Activated T-cell treated with anti-CD3 and anti-CD28 coated beads, Interleukin-2, amount 50 U/mL, for 1 hour (primary cell): ENCODE measurements around the gene RBFOX2.
"Not testable (repeated sequence)": the region's sequence is repeated elsewhere in the genome, so short reads cannot be mapped to it uniquely, and the experiment has no call there.

Experiments used
- DNase-seq: peaks from one replicate; pipeline ENCODE4 v3.0.0-alpha.2; 2020

Gene RBFOX2

DNA sequence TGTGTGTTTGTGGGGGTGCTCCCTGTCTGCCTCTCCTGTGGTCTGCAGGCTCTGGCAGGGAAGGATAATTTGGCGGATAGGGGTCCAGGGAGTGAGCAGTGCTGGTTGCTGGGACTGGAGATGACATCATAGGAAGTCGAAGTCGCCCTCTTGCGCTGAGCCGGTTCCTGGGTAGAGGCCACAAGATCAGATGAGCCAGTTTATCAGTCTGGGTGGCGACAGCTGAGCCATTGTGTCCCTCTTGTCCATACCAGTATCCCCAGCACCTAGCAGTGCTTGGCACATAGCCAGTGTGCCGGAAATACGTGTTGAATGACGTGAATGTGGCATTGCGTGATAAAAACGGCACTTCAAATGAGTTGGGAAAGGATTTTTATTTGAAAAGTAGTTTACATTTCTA, 301.2 kb downstream of the RBFOX2 start:
- no peak for DNase-seq

DNA sequence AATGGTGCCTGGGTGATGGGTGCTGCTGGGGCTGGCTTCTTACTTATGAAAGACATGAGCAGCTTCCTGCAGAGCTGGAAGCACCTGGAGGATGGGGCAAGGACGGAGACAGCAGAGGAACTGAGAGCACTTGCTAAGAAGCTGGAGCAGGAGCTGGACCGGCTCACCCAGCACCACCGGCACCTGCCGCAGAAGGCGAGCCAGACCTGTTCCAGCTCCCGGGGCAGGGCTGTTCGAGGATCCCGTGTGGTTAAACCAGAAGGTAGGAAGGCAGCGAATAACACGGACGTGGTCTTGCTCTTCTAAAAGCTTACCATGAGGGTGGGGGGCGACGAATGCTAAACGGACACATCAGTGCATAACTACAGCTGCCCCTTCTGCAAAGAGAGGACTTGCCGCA, 301.7 kb downstream of the RBFOX2 start:
- no peak for DNase-seq

DNA sequence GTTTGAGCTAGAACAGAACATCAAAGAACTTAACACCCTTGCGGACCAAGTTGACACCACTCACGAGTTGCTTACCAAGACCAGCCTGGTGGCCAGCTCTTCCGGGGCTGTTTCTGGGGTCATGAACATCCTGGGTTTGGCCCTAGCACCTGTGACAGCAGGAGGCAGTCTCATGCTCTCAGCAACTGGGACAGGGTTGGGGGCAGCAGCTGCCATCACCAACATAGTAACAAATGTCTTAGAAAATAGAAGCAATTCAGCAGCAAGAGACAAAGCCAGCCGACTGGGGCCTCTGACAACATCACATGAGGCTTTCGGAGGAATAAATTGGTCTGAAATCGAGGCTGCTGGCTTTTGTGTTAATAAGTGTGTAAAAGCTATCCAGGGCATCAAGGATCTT, 302.2 kb downstream of the RBFOX2 start:
- DNase-seq: no peak

DNA sequence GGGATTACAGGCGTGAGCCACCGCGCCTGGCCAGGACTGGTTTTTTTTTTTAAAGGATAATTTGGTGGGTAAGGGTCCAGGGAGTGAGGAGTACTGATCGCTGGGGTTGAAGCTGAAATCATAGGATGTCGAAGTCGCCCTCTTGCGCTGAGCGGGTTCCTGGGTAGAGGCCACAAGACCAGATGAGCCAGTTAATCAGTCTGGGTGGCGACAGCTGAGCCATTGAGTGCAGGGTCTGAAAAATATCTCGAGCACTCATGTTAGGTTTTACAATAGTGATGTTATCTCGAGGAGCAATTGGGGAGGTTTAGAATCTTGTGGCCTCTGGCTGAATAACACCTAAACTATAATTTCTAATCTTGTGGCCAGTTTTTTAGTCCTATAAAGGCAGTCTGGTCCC, 303.1 kb downstream of the RBFOX2 start:
- DNase-seq: no peak

DNA sequence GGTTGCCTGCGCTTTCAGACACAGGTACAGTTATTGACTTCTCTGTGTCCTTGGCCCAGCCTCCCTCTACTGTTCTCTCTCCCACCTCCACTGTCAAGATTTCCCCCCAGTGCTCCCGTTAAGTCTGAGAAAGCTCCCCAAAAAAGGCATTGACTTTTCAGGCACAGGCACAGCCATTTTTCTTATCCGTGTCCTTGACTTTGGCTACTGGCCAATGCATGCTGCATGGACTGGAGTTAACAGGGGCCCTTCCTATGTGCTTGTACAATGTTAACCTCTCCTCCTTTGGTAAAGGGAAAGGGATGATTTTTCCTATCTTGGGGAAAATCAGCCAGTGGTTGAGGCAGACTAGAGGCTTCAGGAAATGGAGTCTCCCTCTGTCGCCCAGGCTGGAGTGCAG, 306.7 kb downstream of the RBFOX2 start:
- no peak for DNase-seq

DNA sequence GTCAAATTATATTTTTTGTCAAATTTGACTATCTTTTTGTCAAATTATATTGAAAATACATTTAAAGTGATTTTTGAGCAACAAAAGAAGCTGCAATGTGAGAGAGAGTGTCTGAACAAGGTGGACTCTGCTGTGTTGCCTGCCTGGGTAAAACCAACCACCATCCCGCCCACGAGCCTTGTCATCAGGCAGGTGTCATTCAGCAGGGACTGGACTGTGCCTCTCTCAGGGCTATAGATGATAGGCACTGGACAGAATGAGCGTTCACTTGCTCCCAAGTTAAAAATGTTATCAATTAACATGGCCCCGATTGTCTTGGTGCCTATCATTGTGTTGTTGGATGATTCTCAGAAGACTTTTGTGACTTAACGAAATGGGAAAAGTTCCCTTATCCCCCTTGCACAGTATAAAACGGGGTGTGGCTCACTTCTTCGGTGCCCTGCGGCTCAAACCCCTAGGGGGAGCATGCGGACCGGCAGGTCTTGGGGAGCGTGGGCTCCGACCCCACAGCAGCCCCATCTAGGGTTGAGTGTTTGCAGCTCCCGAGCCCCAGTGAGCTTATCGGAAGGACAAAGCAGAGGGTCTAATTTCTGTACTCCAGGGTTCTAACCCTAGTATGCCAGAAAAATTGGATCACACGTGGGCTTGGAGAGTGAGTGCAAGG, 309.3 kb downstream of the RBFOX2 start:
- no peak for DNase-seq

DNA sequence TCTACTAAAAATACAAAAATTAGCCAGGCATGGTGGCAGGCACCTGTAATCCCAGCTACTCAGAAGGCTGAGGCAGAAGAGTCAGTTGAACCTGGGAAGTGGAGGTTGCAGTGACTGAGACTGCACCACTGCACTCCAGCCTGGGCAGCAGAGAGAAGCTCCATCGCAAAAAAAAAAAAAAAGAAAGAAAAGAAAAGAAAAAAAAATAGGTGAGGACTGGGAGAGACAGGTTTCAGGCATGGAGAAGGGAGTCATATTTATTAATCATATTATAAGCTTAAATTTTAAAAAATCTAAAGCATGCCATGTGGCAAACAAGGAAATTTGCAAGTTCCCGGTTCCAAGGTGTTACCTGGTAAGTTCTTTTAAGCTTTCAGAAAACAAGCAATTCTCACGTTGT, 311.1 kb downstream of the RBFOX2 start, which contains the start of gene APOL5:
Gene APOL5 (plus strand): TSS at position 301 of the 400 bp plus-strand sequence. CDS start 0 bp downstream, at position 301.
- DNase-seq: no peak

DNA sequence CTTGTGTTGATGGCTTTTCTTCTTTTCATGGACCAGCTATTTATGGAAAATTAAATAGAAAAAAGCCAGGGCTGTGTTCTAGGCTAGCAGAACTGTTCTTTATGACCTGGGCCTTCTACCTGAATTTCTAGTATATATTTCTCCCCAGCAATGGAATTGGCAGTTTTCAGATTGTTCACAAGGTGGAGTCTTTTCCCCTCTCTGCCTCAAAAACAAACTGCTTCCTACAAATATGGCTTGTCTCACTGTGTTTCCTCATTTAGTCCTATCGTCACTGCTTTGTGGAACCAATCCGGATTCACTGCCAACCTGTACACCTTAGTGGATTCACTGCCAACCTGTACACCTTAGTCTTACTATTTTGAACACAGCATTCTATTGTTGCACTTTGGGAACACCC, 316.0 kb downstream of the RBFOX2 start:
- DNase-seq: no peak

DNA sequence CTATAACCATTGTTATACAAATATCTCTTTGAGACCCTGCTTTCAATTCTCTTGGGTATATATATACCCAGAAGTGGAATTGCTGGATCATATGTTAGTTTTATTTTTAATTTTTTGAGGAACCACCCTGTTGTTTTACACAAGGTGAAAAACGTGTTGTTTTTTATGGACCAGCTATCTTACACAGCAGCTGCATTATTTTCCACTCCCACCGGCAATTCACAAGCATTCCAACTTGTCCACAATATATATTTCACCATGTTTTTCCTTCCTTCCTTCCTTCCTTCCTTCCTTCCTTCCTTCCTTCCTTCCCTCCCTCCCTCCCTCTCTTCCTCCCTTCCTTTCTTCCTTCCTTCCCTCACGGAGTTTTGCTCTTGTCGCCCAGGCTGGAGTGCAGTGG, 317.3 kb downstream of the RBFOX2 start:
- no peak for DNase-seq

DNA sequence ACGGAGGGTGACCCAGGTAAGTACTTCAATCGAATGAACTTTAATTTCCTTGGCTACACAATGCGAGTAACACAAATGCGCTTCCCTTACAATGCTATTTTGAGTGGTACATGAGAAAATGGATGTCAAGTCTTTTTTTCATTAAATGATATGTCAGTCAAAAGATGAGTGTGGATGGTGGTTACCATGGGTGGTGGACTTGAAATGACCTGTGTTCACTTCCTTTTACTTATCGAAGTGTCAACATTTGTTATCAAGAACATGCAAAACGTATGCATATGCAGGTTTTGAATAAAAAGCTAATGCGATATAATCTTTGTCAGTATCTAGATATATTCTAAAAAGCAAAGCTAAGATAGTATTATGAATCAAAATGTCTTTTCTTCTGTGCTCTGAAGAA, 319.7 kb downstream of the RBFOX2 start:
- DNase-seq: no peak

DNA sequence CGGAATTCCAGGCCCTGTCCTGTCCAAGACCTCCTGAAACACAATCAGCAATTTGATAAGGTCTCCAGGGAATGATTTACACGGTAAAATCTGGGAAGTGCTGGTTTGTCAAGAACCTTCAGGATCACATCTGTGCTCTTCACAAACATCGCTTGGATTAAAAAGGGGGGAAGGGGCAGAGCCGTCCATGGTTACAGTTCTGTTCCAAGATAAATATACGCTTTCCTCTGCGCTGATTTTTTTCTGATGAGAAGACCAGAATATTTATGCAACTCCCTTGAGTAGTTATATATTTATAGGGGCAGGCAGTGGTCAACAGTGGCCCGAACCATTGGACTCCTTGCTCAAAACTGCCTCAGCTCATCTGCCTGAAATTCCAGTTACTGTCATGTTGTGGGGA, 320.2 kb downstream of the RBFOX2 start:
- no peak for DNase-seq

DNA sequence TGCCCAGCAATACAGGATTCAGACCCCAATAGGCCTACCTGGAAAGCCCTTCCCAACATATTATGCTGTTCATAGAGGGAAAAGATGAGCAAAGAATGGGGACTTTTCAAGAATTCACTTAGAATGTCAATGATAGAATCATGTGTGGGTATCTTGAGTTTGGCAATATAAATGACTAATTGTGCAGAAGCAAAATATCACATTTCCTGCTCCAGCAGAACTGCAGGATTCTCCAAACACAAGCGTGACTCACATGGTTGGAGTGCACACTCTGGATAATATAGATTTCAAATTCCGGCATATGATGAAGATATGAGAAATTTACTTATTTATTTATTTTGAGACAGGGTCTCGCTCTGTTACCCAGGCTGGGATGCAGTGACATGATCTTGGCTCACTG, 323.5 kb downstream of the RBFOX2 start:
- DNase-seq: no peak

DNA sequence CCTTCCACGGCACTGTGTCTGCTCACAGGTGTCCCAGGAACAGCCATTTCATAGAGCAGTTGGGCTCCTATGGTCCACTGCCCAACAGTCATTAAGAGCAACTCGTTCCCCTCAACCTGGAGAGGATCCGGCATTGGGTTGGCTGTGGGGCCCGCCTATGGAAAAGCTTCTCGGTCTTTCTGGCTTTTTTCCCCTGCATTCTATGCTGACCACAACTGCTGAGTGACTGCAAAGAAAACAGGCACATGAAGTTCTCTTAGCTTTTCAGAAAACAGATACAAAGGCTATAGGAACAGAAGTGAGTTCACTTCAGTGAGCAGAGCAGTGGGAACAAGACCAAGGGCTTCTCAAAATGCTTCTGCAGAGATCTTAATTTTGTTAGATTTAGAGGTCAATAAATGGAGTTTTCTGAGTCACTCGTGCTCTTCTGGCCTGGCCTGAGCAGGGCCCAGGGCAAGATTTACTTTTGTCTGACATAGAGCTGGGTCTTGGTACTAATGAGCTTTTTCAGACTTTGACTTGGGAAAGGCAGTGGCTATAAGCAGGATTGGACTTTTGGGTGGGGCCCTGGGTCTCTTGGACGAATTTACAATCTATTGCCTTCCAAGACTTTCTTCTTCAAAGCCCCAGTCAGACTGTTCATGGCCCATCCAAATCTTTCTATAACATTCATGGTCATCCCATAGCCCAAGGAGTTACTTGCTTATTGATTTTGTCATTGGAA, 324.6 kb downstream of the RBFOX2 start:
- DNase-seq: no peak

DNA sequence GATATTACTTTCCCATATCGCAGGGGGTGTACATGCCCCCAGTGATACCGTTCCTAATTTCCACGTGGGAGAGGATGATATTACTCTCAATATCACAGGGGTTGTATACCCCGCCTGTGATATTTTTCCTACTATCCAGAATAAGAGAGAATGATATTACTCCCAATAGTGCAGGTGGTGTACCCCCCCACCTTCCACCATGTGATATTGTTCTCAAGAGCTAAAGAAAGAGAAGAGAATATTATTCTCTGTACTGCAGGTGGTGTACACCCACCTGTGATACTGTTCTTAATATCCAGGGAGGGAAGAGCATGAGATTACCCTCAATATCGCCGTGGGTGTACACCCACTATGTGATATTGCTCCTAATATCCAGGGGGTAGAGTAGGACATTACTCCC, 328.8 kb downstream of the RBFOX2 start:
- DNase-seq: not testable (repeated sequence)

DNA sequence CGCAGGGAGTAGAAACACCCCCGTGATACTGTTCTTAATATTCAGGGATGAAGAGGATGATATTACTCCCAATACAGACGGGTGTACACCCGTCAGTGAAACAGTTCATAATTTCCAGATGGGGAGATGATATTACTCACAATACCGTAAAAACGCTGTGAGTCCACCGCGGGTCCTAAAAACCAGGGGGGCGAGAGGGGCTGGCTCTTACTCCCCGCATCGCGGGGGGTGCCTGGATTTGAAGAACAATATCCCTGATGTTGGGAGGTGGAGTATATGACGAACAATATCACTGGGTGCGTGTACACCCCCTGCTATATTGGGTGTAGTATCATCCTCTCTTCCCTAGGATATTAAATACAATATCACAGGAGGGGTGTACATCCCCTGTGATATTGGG, 331.5 kb downstream of the RBFOX2 start:
- DNase-seq: no peak

DNA sequence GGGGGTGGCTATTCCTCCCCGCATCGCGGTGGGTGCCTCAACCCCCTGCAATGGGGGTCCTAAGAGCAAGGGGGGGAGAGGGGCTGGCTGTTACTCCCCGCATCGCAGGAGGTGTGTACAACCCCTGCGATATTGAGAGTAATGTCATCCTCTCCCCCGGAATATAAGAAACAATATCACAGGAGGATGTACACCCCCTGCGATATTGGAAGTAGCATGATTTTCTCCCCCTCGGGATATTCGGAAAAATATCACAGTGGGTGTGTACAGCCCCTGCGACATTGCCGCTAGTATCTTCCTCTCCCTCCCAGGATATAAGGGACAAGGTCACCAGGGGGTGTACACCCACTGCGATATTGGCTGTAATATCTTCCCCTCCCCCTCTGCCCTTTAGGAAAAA, 333.4 kb downstream of the RBFOX2 start:
- no peak for DNase-seq

DNA sequence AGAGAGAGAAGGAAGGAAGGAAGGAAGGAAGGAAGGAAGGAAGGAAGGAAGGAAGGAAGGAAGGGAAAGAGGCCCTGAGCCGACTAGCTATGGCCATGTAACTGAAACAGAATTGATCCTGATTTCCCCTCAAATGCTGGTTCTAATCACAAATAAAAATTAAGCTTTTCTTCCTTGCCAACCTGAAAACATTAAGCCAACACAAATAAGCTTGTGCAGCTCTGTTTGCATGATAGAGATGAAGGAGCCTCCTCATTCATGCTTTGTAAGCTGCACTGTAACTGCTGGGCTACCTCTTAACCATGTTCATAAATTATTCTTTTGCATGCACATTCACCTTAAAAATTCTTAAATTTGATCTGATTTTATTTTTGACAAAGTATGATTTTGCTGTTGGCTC, 338.6 kb downstream of the RBFOX2 start:
- DNase-seq: no peak

DNA sequence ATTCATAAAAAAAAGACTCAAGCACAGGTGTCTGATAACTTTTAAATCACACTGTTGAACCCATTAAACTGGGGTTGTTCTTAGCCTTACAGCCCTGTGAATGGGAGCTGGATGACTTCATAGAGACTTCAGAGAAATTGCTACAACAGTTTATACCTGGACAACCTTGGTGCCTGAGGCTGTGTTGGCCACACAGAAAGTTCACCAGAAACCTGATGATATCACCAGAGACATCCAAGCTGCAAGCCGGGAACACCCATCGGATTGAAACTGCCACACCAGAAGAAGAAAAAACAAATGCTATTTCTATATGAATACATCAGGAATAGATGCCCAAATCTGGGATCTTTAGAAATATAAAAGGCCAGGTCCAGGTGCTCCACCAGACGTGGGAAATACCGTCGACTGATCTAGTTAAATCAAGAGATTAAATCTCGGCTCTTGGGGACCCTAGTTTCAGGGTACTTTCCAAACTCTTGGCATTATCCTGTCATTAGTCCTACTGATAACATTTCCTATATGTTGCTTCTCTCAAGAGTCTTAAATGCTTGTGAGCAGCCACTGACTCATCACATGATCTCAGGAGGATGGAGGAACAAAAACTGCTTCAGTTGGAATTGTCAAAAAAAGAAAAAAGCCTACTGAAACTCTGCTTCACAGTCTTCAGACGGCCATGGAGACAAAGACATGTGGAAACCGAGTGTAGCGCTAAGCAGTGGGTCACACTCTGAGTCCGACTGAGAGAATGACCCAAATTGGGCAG, 339.5 kb downstream of the RBFOX2 start:
- DNase-seq: no peak
